B cell (primary cell): Measurements from ENCODE around the gene ASB15. TPM values are rescaled to one million over a fixed set of nuclear protein-coding genes. Genes with fewer than 3 reads are reported as not detected.

ENCODE experiments used
- ATAC-seq: fragments of 200-7000 bp; cut with Tn5 transposase; one replicate; pipeline ENCODE4 v1.10.0; 2021; ENCODE audit warnings: low read depth, mild to moderate bottlenecking, moderate number of reproducible peaks, moderate library complexity
- CTCF ChIA-PET: fragments of 350-600 bp; sonication (Branson Sonifier 250); formaldehyde crosslinking; loops from one replicate; lab custom pipeline; 2021; ENCODE audit warnings: antibody characterized with exemption, inconsistent platforms; lab: Charles Lee
- POLR2A ChIA-PET: fragments of 350-600 bp; sonication (Branson Sonifier 250); formaldehyde crosslinking; loops from one replicate; lab custom pipeline; 2021; ENCODE audit warnings: antibody characterized with exemption; lab: Charles Lee
- DNase-seq: peaks from one replicate; pipeline ENCODE4 v3.0.0; 2013
- H2AFZ ChIP-seq: 2 replicates; pipeline ENCODE4 v1.6.1; 2012; ENCODE audit warnings: mild to moderate bottlenecking, low read depth, low read length; ENCODE audit not compliant: insufficient read depth, poor library complexity, severe bottlenecking
- H3K27ac ChIP-seq, 2 donors: 1 replicate in 1 of 2; 2 replicates in 1 of 2; pipeline ENCODE4 v1.5.1; 2012 to 2013; ENCODE audit warnings: low read length in 2 of 2, mild to moderate bottlenecking in 2 of 2, moderate library complexity in 1 of 2
- H3K27me3 ChIP-seq, 4 experiments: fragments of 200-600 bp in 1 of 4; sonication (generic) in 1 of 4; replicated peaks in 1 of 4; 1 replicate in 2 of 4; 2 replicates in 2 of 4; pipeline versions ENCODE4 v1.6.1 to v1.7.0; 2013 to 2016; ENCODE audit warnings: low read length in 3 of 4, mild to moderate bottlenecking in 2 of 4, mixed read lengths in 1 of 4, moderate library complexity in 1 of 4; ENCODE audit not compliant: insufficient read depth in 4 of 4, control insufficient read depth in 3 of 4; ENCODE audit errors: control extremely low read depth in 1 of 4
- H3K36me3 ChIP-seq, 2 experiments: replicated peaks in 1 of 2; 1 replicate in 1 of 2; 2 replicates in 1 of 2; pipeline versions ENCODE4 v1.6.1 to v1.7.1; 2013; ENCODE audit warnings: low read length in 1 of 2; ENCODE audit not compliant: insufficient read depth in 2 of 2, control insufficient read depth in 1 of 2; ENCODE audit errors: control extremely low read depth in 1 of 2, extremely low read depth in 1 of 2
- H3K4me1 ChIP-seq, 2 donors: fragments of 200-600 bp in 1 of 2; sonication (generic) in 1 of 2; 1 replicate in 1 of 2; 2 replicates in 1 of 2; pipeline versions ENCODE4 v1.5.1 to v1.6.1; 2013 to 2017; ENCODE audit warnings: low read length in 2 of 2; ENCODE audit not compliant: control insufficient read depth in 2 of 2, insufficient read depth in 2 of 2
- H3K4me2 ChIP-seq: replicated peaks from 2 replicates; pipeline ENCODE3; 2012; ENCODE audit warnings: mild to moderate bottlenecking, low read depth, low read length; ENCODE audit not compliant: poor library complexity, severe bottlenecking
- H3K4me3 ChIP-seq, 5 experiments: fragments of 200-600 bp in 1 of 5; sonication (generic) in 1 of 5; 1 replicate in 3 of 5; 2 replicates in 2 of 5; pipeline versions ENCODE4 v1.5.1 to v1.7.0; 2011 to 2016; ENCODE audit warnings: low read length in 4 of 5, mild to moderate bottlenecking in 4 of 5, low read depth in 2 of 5, control low read depth in 1 of 5, moderate library complexity in 1 of 5; ENCODE audit not compliant: insufficient read depth in 1 of 5; ENCODE audit errors: control extremely low read depth in 1 of 5, extremely low read depth in 1 of 5
- H3K79me2 ChIP-seq: fragments of 200-600 bp; sonication (generic); one replicate; pipeline ENCODE4 v1.6.0; 2016; ENCODE audit warnings: low read length; ENCODE audit not compliant: control insufficient read depth, insufficient read depth
- H3K9ac ChIP-seq: fragments of 200-600 bp; sonication (generic); 2 replicates; pipeline ENCODE4 v1.6.1; 2017; ENCODE audit warnings: mild to moderate bottlenecking, low read length, moderate library complexity
- H3K9me3 ChIP-seq, 3 donors: one replicate each; pipeline versions ENCODE4 v1.6.1 to v1.7.1; 2013; ENCODE audit warnings: low read length in 2 of 3; ENCODE audit not compliant: control insufficient read depth in 2 of 3, insufficient read depth in 1 of 3; ENCODE audit errors: control extremely low read depth in 1 of 3
- H4K20me1 ChIP-seq: 2 replicates; pipeline ENCODE4 v1.6.0; 2012; ENCODE audit warnings: mild to moderate bottlenecking, low read length; ENCODE audit not compliant: insufficient read depth, control insufficient read depth, poor library complexity, severe bottlenecking
- H3K27ac Mint-ChIP-seq: one replicate; pipeline ENCODE4 v1.8.0; 2021; ENCODE audit warnings: mixed read lengths
- H3K27me3 Mint-ChIP-seq: one replicate; pipeline ENCODE4 v1.8.0; 2021; ENCODE audit warnings: mixed read lengths
- H3K4me1 Mint-ChIP-seq: one replicate; pipeline ENCODE4 v1.8.0; 2021; ENCODE audit warnings: mixed read lengths
- H3K4me3 Mint-ChIP-seq: one replicate; pipeline ENCODE4 v1.8.0; 2021; ENCODE audit warnings: mixed read lengths
- H3K9me3 Mint-ChIP-seq: one replicate; pipeline ENCODE4 v1.8.0; 2022; ENCODE audit warnings: mixed read lengths; ENCODE audit not compliant: insufficient read depth
- EZH2 ChIP-seq: IDR thresholded peaks from 2 replicates; pipeline ENCODE4 v1.6.1; 2012; ENCODE audit warnings: borderline replicate concordance, low read depth, mild to moderate bottlenecking, moderate library complexity, low read length; ENCODE audit not compliant: insufficient read depth, poor library complexity, severe bottlenecking
- WGBS: methylation state at CpG from one replicate; pipeline ENCODE4 v1.1.5; 2013; ENCODE audit warnings: missing lambda C conversion rate; ENCODE audit not compliant: insufficient coverage; 5-methylcytosine and 5-hydroxymethylcytosine counted together
- intact Hi-C: fragments of 100-400 bp; cut with micrococcal nuclease; formaldehyde crosslinking; loops from one replicate; pipeline ENCODE4 v1.10.0; 2022
- polyA plus RNA-seq: library from polyadenylated mRNA; depleted of rRNA; stranded (reverse); fragments of >200 nt; gene quantifications from 2 replicates; pipeline ENCODE4 v1.2.3, GENCODE V29; 2012
- total RNA-seq, 2 donors: library from RNA; stranded (reverse); fragments of 120-200 nt in 1 of 2; gene quantifications; 1 replicate in 1 of 2; 2 replicates in 1 of 2; pipeline versions ENCODE4 v1.2.3 to v1.2.4, GENCODE V29; 2013 to 2022
- TF ChIP-seq, protein P1 (sequence below): fragments of 200-600 bp; IDR thresholded peaks from one replicate; pipeline ENCODE4 v1.8.0; 2022; ENCODE audit warnings: antibody characterized with exemption, mild to moderate bottlenecking

The ASB15 gene
- total and polyA plus RNA-seq, 2 donors (not counting 1 experiment from before 2014, with no cell fraction given) = not detected

DNA sequence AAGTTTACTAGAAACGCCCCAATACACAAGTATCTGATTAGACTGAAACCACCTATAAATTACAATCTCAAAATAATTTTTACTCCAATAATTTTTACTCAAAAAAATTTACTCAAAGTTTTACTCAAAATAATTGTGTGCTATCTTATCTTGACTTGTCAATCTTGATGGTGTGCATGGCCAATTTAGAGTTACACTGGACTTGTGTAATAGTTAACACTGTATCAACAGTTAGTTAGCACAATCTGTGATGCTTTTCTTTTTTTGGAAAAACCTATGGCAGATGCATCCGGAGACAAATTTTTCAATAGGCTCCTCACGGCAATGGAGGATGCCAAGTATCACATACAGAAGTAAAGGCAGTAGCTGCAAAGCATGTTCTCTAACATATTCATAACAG lies 79.0 kb downstream of the ASB15 start:
- Mint-ChIP-seq H3K9me3 (no peaks in the 10 kb centered on the region), H3K27me3 (no peaks in the 10 kb centered on the region), H3K4me3 (no peak overlapping the region), H3K27ac (no peak overlapping the region), H3K4me1 (no peaks in the 10 kb centered on the region)
- intact Hi-C loops = loop anchor here (5.0 kb wide), 1 partner anchor 1177 kb away; no protein-coding TSS in a partner anchor
- no peaks in the 10 kb centered on the region for H3K27me3 ChIP-seq
- no peak for ATAC-seq
- H2AFZ ChIP-seq = no peak overlapping the region
- H4K20me1 ChIP-seq = no peaks in the 10 kb centered on the region
- H3K4me3 ChIP-seq = no peak overlapping the region
- DNase-seq = no peak
- H3K4me2 ChIP-seq = no peak overlapping the region
- CTCF ChIA-PET = interaction anchor here (1.1 to 4.0 kb wide), 5 partner anchors 9 to 1175 kb away, joined by 3 to 36 read pairs (median 5); no protein-coding TSS in a partner anchor
- no peaks in the 10 kb centered on the region for H3K4me1 ChIP-seq
- 100% methylated on average over 2 of the region's 3 CpGs for WGBS
- no peak overlapping the region for H3K27ac ChIP-seq
- H3K36me3 ChIP-seq = peaks cover 6% of the 10 kb centered on the region in 2 experiments
- no peaks in the 10 kb centered on the region for H3K79me2 ChIP-seq
- no peak overlapping the region for H3K9ac ChIP-seq
- no peak for TF ChIP-seq EZH2
- TF ChIP-seq, protein P1, sequence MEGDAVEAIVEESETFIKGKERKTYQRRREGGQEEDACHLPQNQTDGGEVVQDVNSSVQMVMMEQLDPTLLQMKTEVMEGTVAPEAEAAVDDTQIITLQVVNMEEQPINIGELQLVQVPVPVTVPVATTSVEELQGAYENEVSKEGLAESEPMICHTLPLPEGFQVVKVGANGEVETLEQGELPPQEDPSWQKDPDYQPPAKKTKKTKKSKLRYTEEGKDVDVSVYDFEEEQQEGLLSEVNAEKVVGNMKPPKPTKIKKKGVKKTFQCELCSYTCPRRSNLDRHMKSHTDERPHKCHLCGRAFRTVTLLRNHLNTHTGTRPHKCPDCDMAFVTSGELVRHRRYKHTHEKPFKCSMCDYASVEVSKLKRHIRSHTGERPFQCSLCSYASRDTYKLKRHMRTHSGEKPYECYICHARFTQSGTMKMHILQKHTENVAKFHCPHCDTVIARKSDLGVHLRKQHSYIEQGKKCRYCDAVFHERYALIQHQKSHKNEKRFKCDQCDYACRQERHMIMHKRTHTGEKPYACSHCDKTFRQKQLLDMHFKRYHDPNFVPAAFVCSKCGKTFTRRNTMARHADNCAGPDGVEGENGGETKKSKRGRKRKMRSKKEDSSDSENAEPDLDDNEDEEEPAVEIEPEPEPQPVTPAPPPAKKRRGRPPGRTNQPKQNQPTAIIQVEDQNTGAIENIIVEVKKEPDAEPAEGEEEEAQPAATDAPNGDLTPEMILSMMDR = no peak
- POLR2A ChIA-PET = no interaction called here
- H3K9me3 ChIP-seq = no peaks in the 10 kb centered on the region

DNA sequence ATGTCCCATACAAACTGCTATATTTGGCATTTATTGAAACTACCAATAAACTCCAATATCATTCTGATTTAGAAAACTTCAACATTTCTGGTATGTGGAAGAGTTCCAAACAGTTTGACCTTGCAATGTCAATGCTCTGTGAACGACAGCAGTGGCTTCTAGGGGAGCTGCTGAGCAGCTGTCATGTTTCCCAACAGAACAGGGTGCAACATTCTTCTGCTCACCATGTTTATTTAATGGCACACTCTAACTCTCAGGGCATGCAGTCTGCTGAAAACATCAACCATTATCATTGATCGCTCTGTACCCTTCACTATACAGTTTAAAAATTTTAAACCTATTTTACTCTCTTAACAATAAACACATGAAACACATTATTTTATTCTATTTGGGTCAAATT lies 79.9 kb downstream of the ASB15 start:
- DNase-seq = no peak
- peaks cover 6 to 7% of the 10 kb centered on the region in 2 experiments for H3K36me3 ChIP-seq
- no peak overlapping the region for H3K9ac ChIP-seq
- no peak overlapping the region for H3K4me3 ChIP-seq
- H3K79me2 ChIP-seq = no peaks in the 10 kb centered on the region
- ATAC-seq = no peak
- H3K4me1 ChIP-seq = no peaks in the 10 kb centered on the region
- ChIA-PET POLR2A (no interaction called here), CTCF (interaction anchor here (1.0 to 4.0 kb wide), 3 partner anchors 15 to 184 kb away, joined by 3 to 36 read pairs (median 4); no protein-coding TSS in a partner anchor)
- no peak overlapping the region for H3K4me3 Mint-ChIP-seq
- 100% methylated on average over 1 of the region's 2 CpGs for WGBS
- no peak for TF ChIP-seq EZH2
- TF ChIP-seq, protein P1 = no peak
- no peak overlapping the region for H3K4me2 ChIP-seq
- no peaks in the 10 kb centered on the region for H3K27me3 Mint-ChIP-seq
- no peaks in the 10 kb centered on the region for H3K4me1 Mint-ChIP-seq
- H3K27ac ChIP-seq = no peak overlapping the region
- H4K20me1 ChIP-seq = no peaks in the 10 kb centered on the region
- intact Hi-C loops = loop anchor here (5.0 kb wide), 1 partner anchor 1176 kb away; no protein-coding TSS in a partner anchor
- no peaks in the 10 kb centered on the region for H3K9me3 ChIP-seq
- no peak overlapping the region for H3K27ac Mint-ChIP-seq
- H3K27me3 ChIP-seq = no peaks in the 10 kb centered on the region
- H2AFZ ChIP-seq = no peak overlapping the region
- no peaks in the 10 kb centered on the region for H3K9me3 Mint-ChIP-seq
